SK-N-SH treated with all-trans-retinoic acid at 6 μM for 48 hours (cell line): ENCODE data around the gene SLC25A11.

Experiments used
- CSDC2 ChIP-seq: fragments of 250-450 bp; sonication (Bioruptor Pico); IDR thresholded peaks from 2 replicates; pipeline ENCODE4 v1.5.0; 2020; ENCODE audit warnings: mild to moderate bottlenecking, moderate library complexity
- ESRRG ChIP-seq: fragments of 250-450 bp; sonication (Bioruptor Pico); IDR thresholded peaks from 2 replicates; pipeline ENCODE4 v1.6.1; 2021; ENCODE audit warnings: mild to moderate bottlenecking
- GLIS3 ChIP-seq: fragments of 250-450 bp; sonication (Bioruptor Pico); IDR thresholded peaks from 2 replicates; pipeline ENCODE4 v1.5.0; 2020; ENCODE audit warnings: mild to moderate bottlenecking, moderate library complexity
- OSR1 ChIP-seq: fragments of 250-450 bp; sonication (Bioruptor Pico); IDR thresholded peaks from 2 replicates; pipeline ENCODE4 v1.8.0; 2022; ENCODE audit warnings: moderate library complexity, mild to moderate bottlenecking, inconsistent platforms
- PATZ1 ChIP-seq: fragments of 250-450 bp; sonication (Bioruptor Pico); IDR thresholded peaks from 2 replicates; pipeline ENCODE4 v1.8.0; 2020; ENCODE audit warnings: mild to moderate bottlenecking, moderate library complexity, borderline replicate concordance
- POU6F1 ChIP-seq: fragments of 250-450 bp; sonication (Bioruptor Pico); IDR thresholded peaks from 2 replicates; pipeline ENCODE4 v1.8.0; 2021; ENCODE audit warnings: low read depth, mild to moderate bottlenecking, moderate library complexity, borderline replicate concordance
- PPARA ChIP-seq: fragments of 250-450 bp; sonication (Bioruptor Pico); IDR thresholded peaks from 2 replicates; pipeline ENCODE4 v1.5.0; 2020; ENCODE audit warnings: mild to moderate bottlenecking, borderline replicate concordance
- RARB ChIP-seq: fragments of 250-450 bp; sonication (Bioruptor Pico); IDR thresholded peaks from 2 replicates; pipeline ENCODE4 v1.8.0; 2021; ENCODE audit warnings: mild to moderate bottlenecking, moderate library complexity
- SNAI2 ChIP-seq: fragments of 250-450 bp; sonication (Bioruptor Pico); IDR thresholded peaks from 2 replicates; pipeline ENCODE4 v1.5.0; 2020; ENCODE audit warnings: mild to moderate bottlenecking, moderate library complexity
- TCF4 ChIP-seq: fragments of 250-450 bp; sonication (Bioruptor Pico); IDR thresholded peaks from 2 replicates; pipeline ENCODE4 v1.8.0; 2021; ENCODE audit warnings: mild to moderate bottlenecking, moderate library complexity, borderline replicate concordance
- ZFP30 ChIP-seq: fragments of 450-650 bp; formaldehyde crosslinking; IDR thresholded peaks from 2 replicates; pipeline ENCODE4 v1.5.0; 2022; ENCODE audit warnings: mild to moderate bottlenecking, moderate library complexity
- ZNF565 ChIP-seq: fragments of 450-650 bp; formaldehyde crosslinking; conservative IDR thresholded peaks from 2 replicates; pipeline ENCODE4 v1.5.0; 2020; ENCODE audit warnings: low read depth, mild to moderate bottlenecking, moderate library complexity
- ZNF70 ChIP-seq: fragments of 450-650 bp; formaldehyde crosslinking; IDR thresholded peaks from 2 replicates; pipeline ENCODE4 v1.5.0; 2020; ENCODE audit warnings: mild to moderate bottlenecking, moderate library complexity

GRCh38 chr17:4938069-4938491 is 1.8 kb downstream of the SLC25A11 start:
- TF ChIP-seq TCF4 (CRISPR knock-in tag) (no peak), PATZ1 (CRISPR knock-in tag) (no peak), ZFP30 (CRISPR knock-in tag) (no peak), CSDC2 (CRISPR knock-in tag) (no peak), OSR1 (CRISPR knock-in tag) (no peak), RARB (CRISPR knock-in tag) (no peak), SNAI2 (CRISPR knock-in tag) (no peak), GLIS3 (CRISPR knock-in tag) (no peak), PPARA (CRISPR knock-in tag) (no peak), ZNF70 (CRISPR knock-in tag) (no peak), ESRRG (CRISPR knock-in tag) (no peak), ZNF565 (CRISPR knock-in tag) (no peak), POU6F1 (CRISPR knock-in tag) (no peak)
